GM04503 (cell line): Measurements from ENCODE around the gene DACT3.

Experiments used
- DNase-seq: peaks from one replicate; pipeline ENCODE4 v3.0.0-alpha.2; 2012; ENCODE audit warnings: low read depth

Gene DACT3

DNA sequence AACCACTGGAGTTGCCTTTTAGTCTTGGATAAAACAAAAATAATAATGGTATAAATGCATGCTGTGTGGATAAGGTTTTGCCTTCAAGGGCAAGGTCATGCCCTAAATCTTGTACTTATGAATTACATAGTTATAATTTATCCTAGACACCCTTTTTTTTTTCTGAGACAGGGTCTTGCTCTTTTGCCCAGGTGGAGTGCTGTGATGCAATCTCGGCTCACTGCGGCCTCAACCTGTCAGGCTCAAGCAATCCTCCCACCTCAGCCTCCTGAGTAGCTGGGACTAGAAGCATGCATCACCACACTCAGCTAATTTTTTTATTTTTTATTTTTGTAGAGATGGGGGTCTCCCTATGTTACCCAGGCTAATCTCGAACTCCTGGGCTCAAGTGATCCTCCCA is 7.7 kb upstream of the DACT3 start:
- DNase-seq = no peak

- DNase-seq = no peak
Measured at GRCh38 chr19:46665072-46665471, 4.1 kb upstream of the DACT3 start.

GRCh38 chr19:46661735-46662592 is 982 bp upstream of the DACT3 start:
- DNase-seq = peak; percentile 49

DNA sequence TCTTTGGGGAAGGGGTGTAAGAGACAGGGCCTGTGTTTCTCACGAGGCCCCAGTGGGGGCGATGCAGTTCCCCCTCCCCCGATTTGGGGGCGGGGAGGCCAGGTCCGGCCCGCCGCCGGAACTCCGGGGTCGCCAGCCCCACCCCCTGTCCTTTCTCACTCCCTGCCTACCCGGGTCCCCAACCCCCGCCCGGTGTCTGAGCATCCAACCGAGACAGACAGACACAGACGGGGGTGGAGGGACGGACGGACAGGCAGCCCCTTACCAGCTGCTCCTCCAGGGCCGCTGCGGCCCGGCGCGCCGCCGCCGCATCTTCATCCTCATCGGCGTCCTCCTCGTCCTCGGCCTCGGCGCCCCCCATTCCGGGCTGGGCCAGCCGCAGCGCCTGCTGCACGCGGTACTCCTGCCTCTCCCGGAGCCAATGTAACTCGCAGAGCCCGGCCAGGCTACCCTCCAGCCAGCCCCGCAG is 397 bp downstream of the DACT3 start:
- no peak for DNase-seq

DNA sequence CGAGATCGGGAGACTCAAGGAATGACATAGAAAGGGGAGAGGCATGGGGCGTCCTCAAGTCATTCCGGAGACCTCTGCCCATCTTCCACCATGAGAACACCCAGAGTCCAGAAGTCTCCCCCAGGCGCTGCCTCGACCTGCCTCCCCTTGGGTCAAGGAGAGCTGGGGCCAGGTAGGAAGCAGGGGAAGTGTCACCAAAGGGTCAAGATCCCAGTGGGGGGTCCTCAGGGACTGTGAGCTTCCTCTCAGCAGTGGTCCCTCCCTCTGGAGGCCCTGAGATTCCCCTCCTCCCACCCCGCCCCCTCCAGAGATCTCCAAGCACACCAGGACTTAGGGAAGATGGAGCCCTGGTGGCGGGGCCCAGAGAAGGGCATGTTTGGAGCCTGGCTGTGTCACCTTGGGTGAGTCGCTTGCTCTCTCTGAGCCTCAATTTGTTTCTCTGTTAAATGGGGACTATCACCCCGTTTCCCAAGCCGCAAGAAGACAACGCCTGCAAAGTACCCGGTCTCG is 919 bp downstream of the DACT3 start:
- DNase-seq = no peak

GRCh38 chr19:46659151-46660007 is 1.6 kb downstream of the DACT3 start:
- DNase-seq = no peak

DNA sequence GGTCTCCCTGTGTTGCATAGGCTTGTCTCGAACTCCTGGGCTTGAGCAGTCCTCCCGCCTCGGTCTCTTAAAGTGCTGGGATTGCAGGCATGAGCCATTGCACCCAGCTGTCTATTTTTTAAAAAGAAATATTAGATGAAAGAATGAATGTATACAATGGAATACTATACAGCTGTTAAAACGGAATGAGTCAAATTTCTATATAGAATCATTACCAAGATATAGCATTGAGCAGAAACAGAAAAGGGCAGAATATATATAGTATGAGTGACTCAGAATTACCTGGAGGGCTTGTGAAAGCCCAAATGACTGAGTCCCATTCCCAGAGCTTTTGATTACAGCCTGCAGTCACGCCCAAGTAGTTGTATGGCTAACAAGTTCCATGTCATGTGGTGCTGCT is 4.4 kb downstream of the DACT3 start:
- DNase-seq = no peak

GRCh38 chr19:46654621-46655152 is 6.3 kb downstream of the DACT3 start:
- no peak for DNase-seq

GRCh38 chr19:46650445-46650844 is 10.5 kb downstream of the DACT3 start:
- no peak for DNase-seq

GRCh38 chr19:46648961-46649960 is 11.7 kb downstream of the DACT3 start:
- no peak for DNase-seq

DNA sequence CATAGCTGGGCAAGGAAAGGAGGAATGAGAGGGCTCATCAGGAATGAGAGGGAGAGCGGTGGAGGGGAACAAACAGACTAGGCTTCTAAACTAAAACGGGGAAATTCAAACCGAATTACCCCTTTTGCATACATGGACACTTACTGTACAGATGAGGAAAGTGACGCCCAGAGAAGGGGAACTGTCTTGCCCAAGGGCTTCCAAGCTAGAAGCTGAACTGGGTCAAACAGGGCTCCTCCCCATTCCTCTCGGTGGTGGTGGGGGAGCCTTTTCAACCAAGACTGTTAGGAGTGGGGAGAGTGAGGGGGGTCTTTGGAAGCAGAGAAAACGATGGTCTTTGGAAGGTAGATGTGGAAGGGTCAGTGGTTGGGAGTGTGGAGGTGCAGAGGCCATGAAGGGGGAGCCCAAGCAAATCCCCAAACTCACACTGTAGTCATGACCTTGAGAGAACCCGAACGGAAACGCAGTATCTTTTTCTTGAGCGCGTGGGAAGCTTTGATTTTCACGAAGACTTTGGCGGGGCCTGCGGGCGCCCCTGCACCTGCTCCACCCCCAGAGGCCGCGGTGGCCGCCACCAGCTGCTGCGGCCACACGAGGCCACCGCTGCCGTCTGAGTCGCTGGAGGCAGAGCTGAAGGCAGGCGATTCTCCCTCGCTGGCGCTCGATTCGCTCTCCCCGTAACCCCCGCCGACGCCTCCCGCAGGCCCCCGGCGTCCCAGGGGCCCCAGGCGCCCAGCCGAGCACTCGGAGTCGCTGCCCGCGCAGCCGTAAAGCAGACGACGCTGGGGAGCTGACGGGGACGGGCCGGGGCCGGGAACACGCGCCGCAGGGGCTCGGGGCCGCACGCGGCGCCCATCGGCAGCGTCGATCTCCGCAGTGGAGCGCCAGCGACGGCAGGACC is 12.7 kb downstream of the DACT3 start:
- DNase-seq = no peak

- no peak for DNase-seq
Measured at GRCh38 chr19:46646402-46646801, 14.6 kb downstream of the DACT3 start.

- DNase-seq = no peak
Measured at GRCh38 chr19:46644720-46645119, 16.3 kb downstream of the DACT3 start.

GRCh38 chr19:46640656-46641055 is 20.3 kb downstream of the DACT3 start:
- DNase-seq = no peak

GRCh38 chr19:46639358-46640182 is 21.4 kb downstream of the DACT3 start:
- peak; percentile 40 for DNase-seq

DNA sequence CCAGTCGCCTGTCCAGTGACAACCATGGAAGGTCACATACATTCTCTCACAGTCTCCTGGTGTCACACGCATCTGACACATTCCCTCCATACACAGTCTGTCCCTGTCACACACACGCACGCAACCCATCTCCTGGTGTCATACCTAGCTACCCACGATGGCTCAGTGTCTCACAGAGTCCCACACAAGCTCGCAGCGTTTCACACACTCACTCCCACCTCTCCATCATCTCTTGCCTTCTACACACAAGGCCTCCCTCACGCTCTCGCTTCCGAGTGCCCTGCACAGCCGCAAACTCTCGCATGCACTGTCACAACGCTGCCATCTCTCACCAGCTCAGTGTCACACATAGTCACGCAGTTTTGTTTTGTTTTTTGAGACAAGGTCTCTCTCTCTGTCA is 23.8 kb downstream of the DACT3 start:
- no peak for DNase-seq

- no peak for DNase-seq
Measured at GRCh38 chr19:46635920-46636761, 24.8 kb downstream of the DACT3 start, which contains the start of gene GNG8. TSS of gene GNG8 (minus strand) at chr19:46636202. CDS start at chr19:46634682, 1,520 bp downstream.

GRCh38 chr19:46634656-46635218 is 26.2 kb downstream of the DACT3 start:
- no peak for DNase-seq
